Bronchial epithelial cell (primary cell): ENCODE data around the gene CAMK1. TPM values are rescaled to one million over a fixed set of nuclear protein-coding genes. Genes with fewer than 3 reads are reported as not detected.

ENCODE experiments used
- DNase-seq: peaks from one replicate; pipeline ENCODE4 v3.0.0-alpha.2; 2010; ENCODE audit warnings: low read depth
- FAIRE-seq: peaks from 2 replicates; lab custom pipeline; 2011; peaks lifted over from hg19 to GRCh38; lab: Jason Lieb, UNC
- H3K27me3 ChIP-seq: 2 replicates; pipeline ENCODE4 v1.5.1; 2011; ENCODE audit warnings: low read length; ENCODE audit not compliant: control insufficient read depth, insufficient read depth
- H3K36me3 ChIP-seq: 2 replicates; pipeline ENCODE4 v1.5.1; 2011; ENCODE audit warnings: low read length; ENCODE audit not compliant: control insufficient read depth, insufficient read depth
- H3K4me3 ChIP-seq: 2 replicates; pipeline ENCODE4 v1.5.1; 2011; ENCODE audit warnings: mild to moderate bottlenecking, low read depth, low read length, control low read depth
- total RNA-seq: library from RNA; depleted of rRNA; stranded (reverse); fragments of >200 nt; gene quantifications from 2 replicates; pipeline ENCODE4 v1.2.1, GENCODE V29; 2014
- TF ChIP-seq, protein P1 (sequence below): IDR thresholded peaks from 2 replicates; pipeline ENCODE4 v1.5.1; 2011; ENCODE audit warnings: mild to moderate bottlenecking, moderate library complexity, low read length, control low read depth, inconsistent platforms; ENCODE audit not compliant: insufficient read depth, severe bottlenecking

Gene CAMK1
- total RNA-seq, 1 donor from 2014 or later, result 18.2 TPM

DNA sequence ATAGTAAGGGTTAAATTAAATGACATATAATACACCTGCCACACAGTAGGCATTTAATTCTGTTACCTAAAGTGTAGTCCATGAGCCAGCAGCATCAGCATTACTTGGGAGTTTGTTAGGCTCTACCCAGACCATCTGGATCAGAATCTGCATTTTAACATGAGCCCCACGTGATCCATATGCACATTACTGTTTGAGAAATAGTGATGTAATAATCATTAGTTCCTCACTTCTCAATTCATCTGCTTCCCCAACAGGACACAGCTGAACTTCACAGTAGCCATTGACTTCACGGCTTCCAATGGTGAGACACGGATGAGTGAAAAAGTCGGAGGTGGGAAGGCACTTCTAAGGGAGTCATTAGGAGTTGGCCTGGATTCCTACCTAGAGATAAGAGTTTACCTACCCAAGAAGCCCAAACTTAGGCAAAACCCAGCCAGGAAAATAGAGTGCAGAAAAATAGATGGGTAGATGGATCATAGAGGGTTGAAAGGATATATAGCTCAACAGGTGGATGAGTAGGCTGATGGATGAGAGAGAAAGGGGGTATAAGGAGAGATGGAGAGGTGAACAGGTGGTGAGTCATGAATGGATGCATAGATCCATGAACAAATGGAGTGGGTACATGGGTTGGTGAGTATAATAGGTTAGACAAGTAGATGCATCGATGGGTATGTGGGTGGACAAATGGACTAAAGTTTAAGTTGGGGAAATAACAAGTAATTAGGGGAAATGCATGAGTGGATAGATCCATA lies 52.8 kb downstream of the CAMK1 start:
- FAIRE-seq (no peak), DNase-seq (no peak)
- peaks cover 2% of the 10 kb centered on the region for H3K27me3 ChIP-seq
- TF ChIP-seq, protein P1, sequence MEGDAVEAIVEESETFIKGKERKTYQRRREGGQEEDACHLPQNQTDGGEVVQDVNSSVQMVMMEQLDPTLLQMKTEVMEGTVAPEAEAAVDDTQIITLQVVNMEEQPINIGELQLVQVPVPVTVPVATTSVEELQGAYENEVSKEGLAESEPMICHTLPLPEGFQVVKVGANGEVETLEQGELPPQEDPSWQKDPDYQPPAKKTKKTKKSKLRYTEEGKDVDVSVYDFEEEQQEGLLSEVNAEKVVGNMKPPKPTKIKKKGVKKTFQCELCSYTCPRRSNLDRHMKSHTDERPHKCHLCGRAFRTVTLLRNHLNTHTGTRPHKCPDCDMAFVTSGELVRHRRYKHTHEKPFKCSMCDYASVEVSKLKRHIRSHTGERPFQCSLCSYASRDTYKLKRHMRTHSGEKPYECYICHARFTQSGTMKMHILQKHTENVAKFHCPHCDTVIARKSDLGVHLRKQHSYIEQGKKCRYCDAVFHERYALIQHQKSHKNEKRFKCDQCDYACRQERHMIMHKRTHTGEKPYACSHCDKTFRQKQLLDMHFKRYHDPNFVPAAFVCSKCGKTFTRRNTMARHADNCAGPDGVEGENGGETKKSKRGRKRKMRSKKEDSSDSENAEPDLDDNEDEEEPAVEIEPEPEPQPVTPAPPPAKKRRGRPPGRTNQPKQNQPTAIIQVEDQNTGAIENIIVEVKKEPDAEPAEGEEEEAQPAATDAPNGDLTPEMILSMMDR, result no peak
- no peak overlapping the region for H3K4me3 ChIP-seq
- no peaks in the 10 kb centered on the region for H3K36me3 ChIP-seq

GRCh38 chr3:9715764-9716437 lies 53.8 kb downstream of the CAMK1 start:
- TF ChIP-seq, protein P1, result peak; percentile 90
- FAIRE-seq, result no peak

GRCh38 chr3:9715136-9715535 lies 54.6 kb downstream of the CAMK1 start:
- FAIRE-seq (no peak), DNase-seq (no peak)
- no peak overlapping the region for H3K4me3 ChIP-seq
- TF ChIP-seq, protein P1, result no peak
- peaks cover 2% of the 10 kb centered on the region for H3K27me3 ChIP-seq
- H3K36me3 ChIP-seq, result no peaks in the 10 kb centered on the region

More at GRCh38 chr3:9715764-9716437, 53.8 kb downstream of the CAMK1 start:
- Histone ChIP-seq H3K36me3 (no peaks in the 10 kb centered on the region), H3K4me3 (no peak overlapping the region), H3K27me3 (peaks cover 2% of the 10 kb centered on the region)
- DNase-seq, result peak; percentile 78

GRCh38 chr3:9713142-9713541 lies 56.6 kb downstream of the CAMK1 start:
- no peak for FAIRE-seq
- Histone ChIP-seq H3K36me3 (no peaks in the 10 kb centered on the region), H3K27me3 (peaks cover 2% of the 10 kb centered on the region), H3K4me3 (no peak overlapping the region)
- no peak for DNase-seq
- TF ChIP-seq, protein P1, result no peak

GRCh38 chr3:9712415-9712814 lies 57.3 kb downstream of the CAMK1 start:
- FAIRE-seq, result no peak
- Histone ChIP-seq H3K36me3 (no peaks in the 10 kb centered on the region), H3K4me3 (no peak overlapping the region), H3K27me3 (peaks cover 2% of the 10 kb centered on the region)
- TF ChIP-seq, protein P1, result no peak
- no peak for DNase-seq
